CD4-positive, alpha-beta T cell treated with Interleukin-1 beta for 1 hour (primary cell): ENCODE data around the gene VTN.

Experiments
- DNase-seq, 2 donors: peaks; one replicate each; pipeline ENCODE4 v3.0.0-alpha.2; 2020 to 2022

Gene VTN

GRCh38 chr17:28370035-28370743 is at the start of gene VTN:
Gene VTN (minus strand): TSS chr17:28370307. CDS start chr17:28370203, 104 bp downstream.
- no peak for DNase-seq

GRCh38 chr17:28416703-28417311 is 46.7 kb upstream of the VTN start:
- DNase-seq: peak; percentile 51 to 62

GRCh38 chr17:28415886-28416285 is 45.8 kb upstream of the VTN start:
- DNase-seq: no peak

GRCh38 chr17:28413804-28414203 is 43.7 kb upstream of the VTN start:
- DNase-seq: no peak

GRCh38 chr17:28412099-28412498 is 42.0 kb upstream of the VTN start:
- no peak for DNase-seq

- no peak for DNase-seq
These were observed 37.8 kb upstream of the VTN start for GRCh38 chr17:28407974-28408306.

GRCh38 chr17:28407130-28407973 is 37.2 kb upstream of the VTN start:
- no peak for DNase-seq

GRCh38 chr17:28406473-28406814 is 36.3 kb upstream of the VTN start:
- no peak for DNase-seq

GRCh38 chr17:28405632-28406472 is 35.7 kb upstream of the VTN start, which contains the start of gene SLC46A1:
Gene SLC46A1 (minus strand): TSS chr17:28406212. CDS start chr17:28406114, 98 bp downstream.
- DNase-seq: peak; percentile 17 to 29

- no peak for DNase-seq
These were observed 34.9 kb upstream of the VTN start for GRCh38 chr17:28404812-28405570.

GRCh38 chr17:28404461-28404811 is 34.3 kb upstream of the VTN start:
- DNase-seq: no peak

- DNase-seq: no peak
These were observed 33.9 kb upstream of the VTN start for GRCh38 chr17:28404007-28404406.

GRCh38 chr17:28402844-28403243 is 32.7 kb upstream of the VTN start:
- DNase-seq: no peak

GRCh38 chr17:28402224-28402630 is 32.1 kb upstream of the VTN start:
- DNase-seq: no peak

- DNase-seq: no peak
These were observed 29.7 kb upstream of the VTN start for GRCh38 chr17:28399808-28400207.

GRCh38 chr17:28398280-28398981 is 28.3 kb upstream of the VTN start:
- no peak for DNase-seq

- no peak for DNase-seq
These were observed 27.7 kb upstream of the VTN start for GRCh38 chr17:28397687-28398279.

GRCh38 chr17:28397275-28397674 is 27.2 kb upstream of the VTN start:
- DNase-seq: no peak

- no peak for DNase-seq
These were observed 26.6 kb upstream of the VTN start for GRCh38 chr17:28396635-28397239.

- DNase-seq: no peak
These were observed 25.9 kb upstream of the VTN start for GRCh38 chr17:28395968-28396367.

GRCh38 chr17:28395426-28395825 is 25.3 kb upstream of the VTN start:
- no peak for DNase-seq
